DMS53 treated with DMSO at 0.1 percent for 48 hours (cell line): ENCODE data around the gene RPL39L.
"Not testable (repeated sequence)": the region's sequence is repeated elsewhere in the genome, so short reads cannot be mapped to it uniquely, and the experiment has no call there.

Experiments
- DNase-seq: peaks from one replicate; lab custom pipeline; 2025; ENCODE audit not compliant: unreplicated experiment; lab: John Stamatoyannopoulos, UW

RPL39L gene

GRCh38 chr3:187139126-187139894, at the start of gene RPL39L:
TSS of gene RPL39L (minus strand) at chr3:187139496. CDS start at chr3:187121300, 18,196 bp downstream.
- DNase-seq: peak; percentile 86

GRCh38 chr3:187188931-187189330, 49.6 kb upstream of the RPL39L start:
- DNase-seq: no peak

- DNase-seq: peak; percentile 49
Observed at GRCh38 chr3:187186801-187187421, 47.6 kb upstream of the RPL39L start.

- no peak for DNase-seq
Observed at GRCh38 chr3:187186375-187186774, 47.1 kb upstream of the RPL39L start.

GRCh38 chr3:187185759-187186158, 46.5 kb upstream of the RPL39L start:
- no peak for DNase-seq

GRCh38 chr3:187183903-187184302, 44.6 kb upstream of the RPL39L start:
- no peak for DNase-seq

- DNase-seq: no peak
Observed at GRCh38 chr3:187183210-187183862, 44.0 kb upstream of the RPL39L start.

GRCh38 chr3:187181454-187182170, 42.3 kb upstream of the RPL39L start:
- no peak for DNase-seq

- no peak for DNase-seq
Observed at GRCh38 chr3:187172929-187173328, 33.6 kb upstream of the RPL39L start.

- DNase-seq: not testable (repeated sequence)
Observed at GRCh38 chr3:187170911-187171310, 31.6 kb upstream of the RPL39L start.

GRCh38 chr3:187169231-187169960, 30.1 kb upstream of the RPL39L start:
- no peak for DNase-seq

GRCh38 chr3:187167777-187168176, 28.5 kb upstream of the RPL39L start:
- no peak for DNase-seq

GRCh38 chr3:187166750-187167149, 27.5 kb upstream of the RPL39L start:
- no peak for DNase-seq

- peak; percentile 44 for DNase-seq
Observed at GRCh38 chr3:187165144-187165543, 25.8 kb upstream of the RPL39L start.

GRCh38 chr3:187162265-187162953, 23.1 kb upstream of the RPL39L start:
- DNase-seq: no peak

- no peak for DNase-seq
Observed at GRCh38 chr3:187161556-187161955, 22.3 kb upstream of the RPL39L start.

- no peak for DNase-seq
Observed at GRCh38 chr3:187150599-187150998, 11.3 kb upstream of the RPL39L start.

- DNase-seq: no peak
Observed at GRCh38 chr3:187150186-187150585, 10.9 kb upstream of the RPL39L start.

- no peak for DNase-seq
Observed at GRCh38 chr3:187146389-187146788, 7.1 kb upstream of the RPL39L start.
